Naive B cell (primary cell): ENCODE results near the gene HOXB5. TPM values are rescaled to one million over a fixed set of nuclear protein-coding genes. Genes with fewer than 3 reads are reported as not detected.

Source experiments
- ATAC-seq, 2 donors: fragments of 150-1000 bp; cut with Tn5 transposase; 2 replicates each; pipeline ENCODE4 v1.10.0; 2021; ENCODE audit warnings: low read depth in 2 of 2, mild to moderate bottlenecking in 2 of 2, moderate library complexity in 2 of 2
- DNase-seq: peaks from one replicate; pipeline ENCODE4 v3.0.0; 2022
- H3K27ac Mint-ChIP-seq, 6 donors: one replicate each; pipeline ENCODE4 v1.8.0; 2020 to 2022; ENCODE audit warnings: mild to moderate bottlenecking in 6 of 6, mixed read lengths in 6 of 6, moderate library complexity in 5 of 6, inconsistent platforms in 2 of 6
- H3K27me3 Mint-ChIP-seq, 3 donors: one replicate each; pipeline ENCODE4 v1.8.0; 2021 to 2022; ENCODE audit warnings: mixed read lengths in 3 of 3, mild to moderate bottlenecking in 1 of 3
- H3K36me3 Mint-ChIP-seq, 2 donors: one replicate each; pipeline ENCODE4 v1.8.0; 2020 to 2022; ENCODE audit warnings: mixed read lengths in 2 of 2, inconsistent platforms in 1 of 2, mild to moderate bottlenecking in 1 of 2
- H3K4me1 Mint-ChIP-seq, 3 donors: one replicate each; pipeline ENCODE4 v1.8.0; 2020 to 2022; ENCODE audit warnings: mixed read lengths in 3 of 3, inconsistent platforms in 1 of 3, mild to moderate bottlenecking in 1 of 3, moderate library complexity in 1 of 3
- H3K4me3 Mint-ChIP-seq, 8 donors: one replicate each; pipeline ENCODE4 v1.8.0; 2020 to 2022; ENCODE audit warnings: mild to moderate bottlenecking in 8 of 8, mixed read lengths in 8 of 8, moderate library complexity in 8 of 8, inconsistent platforms in 2 of 8
- H3K9me3 Mint-ChIP-seq, 7 donors: one replicate each; pipeline ENCODE4 v1.8.0; 2020 to 2022; ENCODE audit warnings: mixed read lengths in 7 of 7, mild to moderate bottlenecking in 5 of 7, inconsistent platforms in 2 of 7, moderate library complexity in 1 of 7
- polyA plus RNA-seq, 6 donors: library from polyadenylated mRNA; unstranded; fragments of 300-500 nt; fragmentation: Illumina TruSeq; gene quantifications; one replicate each; pipeline ENCODE4 v1.2.3, GENCODE V29; 2021; ENCODE audit warnings: low read depth in 6 of 6

HOXB5 gene
- polyA plus RNA-seq, 6 donors from 2014 or later, result not detected

DNA sequence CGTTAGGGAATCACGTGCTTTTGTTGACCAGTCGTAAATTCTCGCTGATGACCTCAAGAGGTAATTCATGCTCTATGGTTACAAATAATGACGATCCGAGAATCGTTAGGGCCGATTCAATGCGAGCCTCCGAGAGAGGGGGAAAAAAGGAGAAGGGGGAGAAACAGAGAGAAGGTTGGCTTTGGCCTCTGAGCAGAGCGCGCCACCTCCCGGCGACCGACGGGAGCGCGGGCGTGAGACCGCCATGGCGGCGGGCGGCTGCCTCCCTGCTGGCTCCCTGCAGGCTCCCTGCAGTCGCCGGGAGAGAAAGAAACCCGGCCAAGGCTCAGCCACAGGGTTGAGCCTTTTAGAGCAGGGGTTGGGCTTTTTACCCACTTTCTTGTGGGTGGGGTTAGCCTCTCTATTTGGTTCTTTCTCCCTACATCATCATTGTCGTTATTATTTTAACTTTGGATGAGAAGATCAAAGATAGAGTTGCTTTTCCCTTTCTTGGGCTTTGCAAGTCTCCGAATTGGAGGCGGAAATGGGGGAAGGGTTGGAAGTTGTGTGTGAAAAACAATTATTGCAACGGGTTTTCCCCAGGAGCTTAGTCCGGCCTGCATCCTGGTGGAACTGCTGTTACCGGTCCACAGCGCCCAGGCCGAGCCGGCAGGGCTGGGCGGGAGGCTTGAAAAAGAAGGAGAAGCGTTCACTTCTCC lies 410 bp upstream of the HOXB5 start:
- Mint-ChIP-seq H3K9me3 (peaks cover 0 to 3% (median 0%) of the 10 kb centered on the region in 7 donors), H3K4me3 (peak overlapping the region; percentile 44 to 84 (median 74)), H3K36me3 (peaks cover 0 to 7% of the 10 kb centered on the region in 2 donors), H3K4me1 (peaks cover 52 to 73% (median 63%) of the 10 kb centered on the region in 3 donors), H3K27me3 (peaks cover 77 to 97% (median 94%) of the 10 kb centered on the region in 3 donors), H3K27ac (peak overlapping the region in 2 of 6 donors; percentile 82 to 87)
- ATAC-seq, result peak; percentile 41 to 60
- DNase-seq, result peak; percentile 81

DNA sequence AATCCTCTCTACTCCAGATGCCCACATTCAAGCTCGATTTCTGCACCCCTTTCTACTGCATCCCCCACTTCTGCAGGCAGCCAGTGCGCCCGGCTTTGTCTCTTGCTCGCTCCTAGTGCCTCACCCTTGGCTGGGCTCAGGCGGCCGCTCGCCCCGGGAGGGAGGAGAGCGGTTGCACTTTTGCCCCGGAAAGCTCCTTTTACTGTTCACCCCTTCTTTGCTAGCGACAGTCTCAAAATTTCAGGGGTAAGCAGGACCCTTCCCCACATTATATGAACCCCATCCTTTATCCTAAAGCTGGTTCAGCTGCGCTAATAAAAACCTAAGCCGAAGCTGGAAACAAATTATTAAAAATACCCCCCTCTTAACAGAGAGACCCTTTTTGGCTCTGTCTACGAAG lies 1.0 kb downstream of the HOXB5 start:
- ATAC-seq, result peak; percentile 34 to 47
- H3K27ac Mint-ChIP-seq, result peak overlapping the region in 1 of 6 donors; percentile 87
- H3K4me3 Mint-ChIP-seq, result peak overlapping the region; percentile 15 to 84 (median 78)
- peaks cover 77 to 97% (median 94%) of the 10 kb centered on the region in 3 donors for H3K27me3 Mint-ChIP-seq
- H3K4me1 Mint-ChIP-seq, result peaks cover 48 to 62% (median 54%) of the 10 kb centered on the region in 3 donors
- peaks cover 0 to 7% of the 10 kb centered on the region in 2 donors for H3K36me3 Mint-ChIP-seq
- DNase-seq, result no peak
- peaks cover 0 to 3% (median 0%) of the 10 kb centered on the region in 7 donors for H3K9me3 Mint-ChIP-seq

DNA sequence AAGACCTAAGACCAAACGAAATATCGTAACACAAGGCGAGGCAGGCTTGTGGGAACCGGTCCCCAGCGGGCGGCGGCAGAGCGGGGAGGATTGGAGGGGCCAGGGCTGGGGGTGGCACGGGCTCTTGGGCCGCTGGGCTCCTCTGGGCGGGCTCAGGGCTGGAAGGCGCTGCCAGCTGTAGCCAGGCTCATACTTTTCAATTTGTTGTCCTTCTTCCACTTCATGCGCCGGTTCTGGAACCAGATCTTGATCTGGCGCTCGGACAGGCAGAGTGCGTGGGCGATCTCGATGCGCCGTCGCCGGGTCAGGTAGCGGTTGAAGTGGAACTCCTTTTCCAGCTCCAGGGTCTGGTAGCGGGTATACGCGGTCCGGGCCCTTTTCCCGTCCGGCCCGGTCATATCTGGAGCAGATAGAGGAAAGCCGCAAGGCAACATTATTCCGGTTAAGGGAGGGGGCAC lies 1.5 kb downstream of the HOXB5 start:
- no peaks in the 10 kb centered on the region for H3K9me3 Mint-ChIP-seq
- no peak overlapping the region for H3K27ac Mint-ChIP-seq
- H3K4me3 Mint-ChIP-seq, result peak overlapping the region in 5 of 8 donors; percentile 29 to 82 (median 74)
- H3K27me3 Mint-ChIP-seq, result peaks cover 79 to 97% (median 94%) of the 10 kb centered on the region in 3 donors
- ATAC-seq, result peak; percentile 2 to 9
- H3K4me1 Mint-ChIP-seq, result peaks cover 45 to 57% (median 52%) of the 10 kb centered on the region in 3 donors
- DNase-seq, result no peak
- peaks cover 0 to 7% of the 10 kb centered on the region in 2 donors for H3K36me3 Mint-ChIP-seq

DNA sequence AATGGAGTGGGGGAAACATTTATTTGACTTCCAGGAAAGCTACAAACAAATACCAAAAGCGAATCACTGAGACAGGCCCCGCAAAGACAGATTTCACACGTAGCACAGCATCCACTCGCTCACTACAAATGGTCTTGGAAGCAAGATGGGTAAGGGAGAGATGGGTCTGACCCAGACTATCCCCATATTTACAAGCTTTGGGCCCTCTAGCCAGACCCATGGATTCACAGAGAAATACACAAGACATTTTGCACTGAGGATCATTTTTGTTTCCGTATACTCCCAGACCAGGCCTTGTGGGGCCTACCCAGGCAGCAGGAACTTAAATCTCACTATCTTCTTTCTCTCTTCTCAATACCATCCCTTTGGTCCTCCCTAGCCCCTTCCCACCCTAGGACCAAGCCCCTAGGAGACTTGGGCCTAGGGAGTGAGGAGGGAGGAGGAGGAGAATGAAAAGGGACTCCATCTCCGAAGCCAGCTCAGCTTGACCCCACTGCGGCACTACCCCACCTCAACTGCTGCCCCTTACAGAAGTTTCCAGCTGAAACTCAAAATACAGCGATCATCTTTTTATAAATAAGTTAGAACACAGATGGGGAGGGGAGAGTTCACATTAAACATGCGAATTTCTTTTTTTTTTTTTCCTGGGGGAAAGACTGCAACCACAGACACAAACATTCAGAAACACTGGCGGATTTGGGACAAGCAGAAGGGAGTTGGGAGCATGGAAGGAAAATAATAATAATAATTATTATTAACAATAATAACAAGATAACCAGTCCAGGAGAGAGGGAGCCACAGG lies 2.1 kb downstream of the HOXB5 start:
- no peak for DNase-seq
- H3K36me3 Mint-ChIP-seq, result peaks cover 0 to 5% of the 10 kb centered on the region in 2 donors
- no peaks in the 10 kb centered on the region for H3K9me3 Mint-ChIP-seq
- peak overlapping the region in 2 of 6 donors; percentile 3 to 87 for H3K27ac Mint-ChIP-seq
- ATAC-seq, result no peak
- peak overlapping the region in 5 of 8 donors; percentile 9 to 82 (median 42) for H3K4me3 Mint-ChIP-seq
- H3K27me3 Mint-ChIP-seq, result peaks cover 79 to 97% (median 94%) of the 10 kb centered on the region in 3 donors
- H3K4me1 Mint-ChIP-seq, result peaks cover 40 to 53% (median 48%) of the 10 kb centered on the region in 3 donors

DNA sequence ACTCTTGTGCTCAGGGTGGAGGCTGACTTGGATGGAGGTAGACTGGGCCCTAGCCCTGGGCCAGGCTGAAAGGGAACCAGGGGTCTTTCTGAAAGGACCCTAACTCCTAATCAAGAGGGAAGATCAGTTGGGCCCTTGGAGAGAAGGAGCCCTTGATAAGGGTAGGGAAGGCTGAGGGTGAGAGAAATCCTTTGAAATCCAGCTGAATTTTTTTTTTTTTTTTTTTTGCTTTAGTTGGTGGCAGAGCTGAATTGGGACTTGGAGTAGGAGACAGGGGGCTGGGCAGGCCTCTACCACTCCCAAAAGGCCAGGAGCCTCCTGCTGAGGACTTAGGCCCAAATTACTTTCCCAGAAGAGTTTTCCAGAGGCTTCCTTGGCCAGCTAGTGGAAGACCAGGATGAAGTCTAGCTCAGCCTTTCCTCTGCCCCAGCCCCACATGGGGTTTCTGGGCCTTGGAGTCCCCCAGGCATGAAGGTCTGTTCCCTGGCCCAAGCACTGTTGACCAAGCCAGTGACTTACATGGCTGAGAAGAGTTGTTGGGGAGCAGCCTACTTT lies 2.9 kb downstream of the HOXB5 start:
- no peak for ATAC-seq
- peak overlapping the region in 1 of 6 donors; percentile 87 for H3K27ac Mint-ChIP-seq
- no peaks in the 10 kb centered on the region for H3K9me3 Mint-ChIP-seq
- H3K4me3 Mint-ChIP-seq, result peak overlapping the region in 4 of 8 donors; percentile 25 to 82 (median 64)
- DNase-seq, result no peak
- peaks cover 78 to 97% (median 94%) of the 10 kb centered on the region in 3 donors for H3K27me3 Mint-ChIP-seq
- no peaks in the 10 kb centered on the region for H3K36me3 Mint-ChIP-seq
- peaks cover 44 to 53% (median 50%) of the 10 kb centered on the region in 3 donors for H3K4me1 Mint-ChIP-seq

DNA sequence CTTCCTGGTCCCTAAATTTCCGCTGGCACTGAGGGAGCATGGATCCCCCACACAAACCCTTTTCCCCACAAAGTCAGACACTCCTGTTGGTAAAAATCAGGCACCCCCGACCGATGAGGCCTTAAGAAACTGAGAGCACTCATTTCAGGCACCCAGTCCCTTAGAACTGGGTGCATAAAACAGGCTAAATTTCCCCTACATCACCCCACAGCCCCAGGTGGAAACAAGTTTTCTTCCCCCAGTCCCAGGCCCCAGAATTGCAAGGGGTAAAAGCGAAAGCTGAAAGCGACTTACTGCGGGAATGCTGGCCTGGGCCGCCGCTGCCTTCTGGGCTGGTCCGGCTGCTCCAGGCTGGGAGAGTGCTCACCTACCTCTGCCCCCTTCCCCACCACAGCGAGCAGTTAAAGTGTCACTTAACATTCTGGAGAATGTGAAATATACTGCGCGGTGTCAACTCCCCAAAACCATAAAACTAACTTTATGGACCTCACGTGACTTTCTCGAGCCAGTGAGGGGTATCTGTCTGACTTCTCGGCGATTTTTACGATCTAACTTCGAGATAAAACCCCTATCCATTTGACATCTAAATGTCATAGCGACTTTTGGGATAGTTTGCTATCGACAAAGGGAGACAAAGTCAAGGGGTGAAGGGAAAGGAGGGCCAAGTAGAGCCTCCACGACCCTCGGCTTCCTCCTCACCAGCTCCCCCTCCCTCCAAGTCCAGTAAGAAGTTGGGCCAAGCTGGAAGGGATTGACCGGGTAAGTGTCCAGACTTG lies 3.6 kb downstream of the HOXB5 start, which contains the start of gene HOXB3:
Gene HOXB3 (minus strand): TSS at position 411 of the 776 bp plus-strand sequence. CDS start 37,767 bp downstream, outside the sequence.
- no peaks in the 10 kb centered on the region for H3K36me3 Mint-ChIP-seq
- H3K27me3 Mint-ChIP-seq, result peaks cover 80 to 97% (median 94%) of the 10 kb centered on the region in 3 donors
- peak within 1 kb of the TSS; percentile 44 to 89 (median 70) for H3K4me3 Mint-ChIP-seq
- no peaks in the 10 kb centered on the region for H3K9me3 Mint-ChIP-seq
- ATAC-seq (no peak), DNase-seq (no peak)
- peaks cover 50 to 56% (median 54%) of the 10 kb centered on the region in 3 donors for H3K4me1 Mint-ChIP-seq
- peak within 1 kb of the TSS in 2 of 6 donors; percentile 59 to 87 for H3K27ac Mint-ChIP-seq

DNA sequence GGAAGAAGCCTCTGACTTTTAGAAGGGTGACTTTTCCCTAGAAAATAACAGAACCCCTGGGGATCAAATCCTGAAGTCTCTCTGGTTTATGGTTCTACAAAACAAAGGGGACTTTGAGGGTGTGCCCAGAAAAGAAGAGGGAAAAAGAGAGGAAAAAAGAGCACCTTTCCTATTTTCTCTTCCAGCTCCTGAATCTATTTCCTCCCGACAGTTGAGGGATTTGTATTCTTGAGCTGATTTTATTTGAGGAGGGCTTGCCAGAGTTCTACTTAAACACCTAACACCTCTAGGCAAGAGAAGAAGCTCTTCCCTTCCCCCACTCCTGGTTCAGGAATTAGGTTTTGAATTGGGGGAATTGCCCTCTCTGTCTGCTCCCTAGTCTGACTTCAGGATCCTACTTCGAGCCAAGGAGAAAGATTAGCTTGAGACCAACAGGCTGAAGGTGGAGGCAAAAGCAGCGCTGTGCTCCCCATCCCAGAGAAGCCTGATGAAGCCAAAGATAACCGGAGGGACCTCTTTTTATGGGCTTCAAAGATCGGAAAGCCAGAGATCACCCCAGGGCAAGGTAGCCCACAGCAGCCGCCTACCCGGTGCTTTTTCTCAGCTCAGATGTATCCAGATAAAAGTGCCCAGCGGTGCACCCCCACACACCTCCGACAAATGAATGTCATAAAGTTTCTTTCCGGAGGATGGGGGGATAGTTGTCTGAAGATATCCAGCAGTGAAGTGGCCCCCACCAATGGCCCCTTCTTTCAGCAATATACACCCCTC lies 4.3 kb downstream of the HOXB5 start:
- DNase-seq (no peak), ATAC-seq (no peak)
- Mint-ChIP-seq H3K27me3 (peaks cover 80 to 99% (median 99%) of the 10 kb centered on the region in 3 donors), H3K27ac (no peak overlapping the region), H3K9me3 (no peaks in the 10 kb centered on the region), H3K4me3 (peak overlapping the region in 7 of 8 donors; percentile 44 to 89 (median 69)), H3K4me1 (peaks cover 53 to 61% (median 58%) of the 10 kb centered on the region in 3 donors), H3K36me3 (no peaks in the 10 kb centered on the region)

DNA sequence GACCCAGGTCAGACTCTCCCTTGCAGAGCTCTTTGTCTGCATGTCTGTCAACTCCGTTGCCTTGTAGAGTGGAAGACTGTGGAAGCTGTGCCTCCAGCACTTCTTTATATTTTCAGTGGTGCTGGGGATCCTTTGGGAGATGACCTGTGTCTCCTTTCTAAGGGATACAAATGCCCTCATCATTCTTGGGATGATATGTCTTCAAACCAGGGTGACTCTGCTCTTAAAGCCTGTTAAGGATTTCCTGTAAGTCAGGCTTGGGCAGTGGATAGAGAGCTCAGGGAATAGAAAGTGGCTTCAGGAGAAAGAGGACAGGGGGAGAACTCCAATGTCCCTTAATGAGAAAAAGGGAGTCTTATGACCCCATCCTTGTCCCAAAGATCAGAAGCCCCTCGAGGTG lies 5.1 kb downstream of the HOXB5 start:
- peaks cover 49 to 54% (median 51%) of the 10 kb centered on the region in 3 donors for H3K4me1 Mint-ChIP-seq
- H3K36me3 Mint-ChIP-seq, result no peaks in the 10 kb centered on the region
- H3K4me3 Mint-ChIP-seq, result peak overlapping the region in 3 of 8 donors; percentile 7 to 43 (median 37)
- DNase-seq (no peak), ATAC-seq (no peak)
- peaks cover 81 to 100% (median 99%) of the 10 kb centered on the region in 3 donors for H3K27me3 Mint-ChIP-seq
- H3K9me3 Mint-ChIP-seq, result no peaks in the 10 kb centered on the region
- peak overlapping the region in 1 of 6 donors; percentile 30 for H3K27ac Mint-ChIP-seq

DNA sequence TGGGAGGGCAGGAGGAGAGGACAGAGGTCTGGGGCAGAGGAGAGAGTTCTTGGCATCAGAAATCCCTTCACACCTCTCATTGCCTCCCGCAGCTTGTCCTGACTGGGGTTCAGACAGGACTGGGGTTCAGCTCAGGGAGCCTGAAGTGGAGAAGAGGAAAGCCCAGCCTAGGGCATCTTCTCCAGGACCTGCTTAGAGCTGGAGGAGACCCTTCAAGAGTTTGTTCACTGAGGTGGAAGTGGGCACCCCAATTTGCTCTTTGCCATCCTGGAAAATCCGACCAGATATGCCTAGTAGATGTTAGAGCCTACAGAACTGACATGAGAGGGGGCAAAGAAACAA lies 5.5 kb downstream of the HOXB5 start:
- Mint-ChIP-seq H3K36me3 (no peaks in the 10 kb centered on the region), H3K9me3 (no peaks in the 10 kb centered on the region), H3K27ac (peak overlapping the region in 1 of 6 donors; percentile 30), H3K27me3 (peaks cover 80 to 100% (median 99%) of the 10 kb centered on the region in 3 donors), H3K4me1 (peaks cover 47 to 55% (median 47%) of the 10 kb centered on the region in 3 donors), H3K4me3 (peak overlapping the region in 2 of 8 donors; percentile 10 to 23)
- DNase-seq, result no peak
- no peak for ATAC-seq

DNA sequence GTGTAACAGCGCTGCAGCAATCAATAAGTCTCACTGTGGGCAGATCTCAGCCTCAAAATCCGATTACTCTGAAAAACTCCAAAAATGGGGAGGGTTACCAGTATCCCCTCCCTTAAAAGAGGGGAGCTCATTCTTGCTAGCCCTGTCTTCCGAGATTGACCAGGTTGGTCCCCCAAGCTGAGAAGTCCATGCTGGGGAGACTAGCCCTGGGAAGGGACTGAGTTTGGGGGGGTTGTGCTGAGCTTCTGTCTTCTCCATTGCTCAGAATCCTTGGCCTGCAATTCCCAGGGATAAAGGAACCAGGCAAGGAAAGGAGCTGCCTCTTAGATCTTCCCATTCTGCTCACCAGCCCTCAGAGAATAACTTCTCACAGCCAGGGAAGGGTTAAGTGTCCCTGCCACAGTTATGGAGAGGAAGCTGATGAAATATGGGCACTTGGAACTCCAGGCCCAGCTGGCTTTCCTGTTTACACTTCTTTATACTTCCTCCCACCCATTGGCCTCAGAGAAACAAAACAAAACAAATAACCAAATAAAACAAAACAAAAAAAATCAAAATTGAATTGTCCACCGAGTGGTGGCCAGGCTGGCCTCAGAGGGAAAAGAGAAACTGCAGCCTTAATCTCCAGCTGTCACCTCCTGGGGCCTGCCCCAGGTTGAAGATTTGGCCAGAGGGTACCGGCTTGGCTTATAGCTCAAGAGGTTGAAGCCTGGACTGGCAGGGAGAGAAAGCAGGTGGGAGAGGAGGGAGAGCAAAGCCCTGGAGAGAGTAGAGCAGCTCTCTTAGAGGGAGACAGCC lies 6.1 kb downstream of the HOXB5 start:
- Mint-ChIP-seq H3K36me3 (no peaks in the 10 kb centered on the region), H3K4me3 (peak overlapping the region in 4 of 8 donors; percentile 23 to 70 (median 60)), H3K9me3 (no peaks in the 10 kb centered on the region), H3K27ac (peak overlapping the region in 5 of 6 donors; percentile 11 to 79 (median 30)), H3K4me1 (peaks cover 42 to 55% (median 47%) of the 10 kb centered on the region in 3 donors), H3K27me3 (peaks cover 79 to 100% (median 99%) of the 10 kb centered on the region in 3 donors)
- no peak for DNase-seq
- ATAC-seq, result no peak
